D341Med (cell line): ENCODE results near the gene SOCS7.
A peak's percentile ranks its signal among the peaks of the same experiment; 100 is the strongest.

Experiments used
- DNase-seq: peaks from one replicate; pipeline ENCODE4 v3.0.0; 2012; ENCODE audit warnings: low spot score

SOCS7 gene

DNA sequence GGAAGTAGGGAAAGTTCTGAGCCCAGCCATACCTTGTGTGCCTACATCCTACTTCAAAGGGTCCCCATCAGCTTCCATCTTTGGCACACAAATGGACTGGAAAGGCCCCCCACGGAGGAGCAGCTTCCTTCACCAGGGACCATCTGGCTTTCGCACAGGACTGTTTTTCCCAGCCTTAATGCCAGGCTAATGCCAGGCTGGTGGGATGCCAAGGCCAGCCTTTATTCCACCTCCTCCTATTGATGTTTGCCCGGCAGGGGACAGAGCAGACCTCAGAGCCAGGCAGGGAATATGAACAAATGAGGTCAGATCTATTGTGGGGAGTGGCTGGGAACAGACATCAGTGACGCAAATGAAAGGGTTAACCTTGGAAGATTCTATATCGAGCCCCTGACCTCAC, 13.6 kb upstream of the SOCS7 start:
- no peak for DNase-seq

DNA sequence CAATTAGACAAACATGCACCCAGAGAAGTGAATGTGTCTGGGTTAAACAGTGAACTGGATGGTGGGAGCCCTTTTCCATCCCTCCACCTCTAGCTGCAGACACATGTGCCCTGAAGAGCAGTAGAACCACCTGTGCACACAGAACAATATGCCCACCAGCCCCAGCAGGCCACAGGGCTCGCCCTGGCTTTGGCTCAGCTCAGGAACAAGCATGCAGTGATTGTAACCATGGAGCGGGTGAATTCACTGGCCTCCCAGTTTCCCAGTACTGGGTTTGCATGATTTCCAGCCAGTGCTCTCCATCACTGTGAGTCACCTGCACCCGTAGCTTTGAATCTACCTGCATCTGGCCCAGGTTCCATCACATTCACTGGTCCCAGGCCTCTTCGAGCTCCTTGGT, 13.1 kb upstream of the SOCS7 start:
- DNase-seq = no peak

DNA sequence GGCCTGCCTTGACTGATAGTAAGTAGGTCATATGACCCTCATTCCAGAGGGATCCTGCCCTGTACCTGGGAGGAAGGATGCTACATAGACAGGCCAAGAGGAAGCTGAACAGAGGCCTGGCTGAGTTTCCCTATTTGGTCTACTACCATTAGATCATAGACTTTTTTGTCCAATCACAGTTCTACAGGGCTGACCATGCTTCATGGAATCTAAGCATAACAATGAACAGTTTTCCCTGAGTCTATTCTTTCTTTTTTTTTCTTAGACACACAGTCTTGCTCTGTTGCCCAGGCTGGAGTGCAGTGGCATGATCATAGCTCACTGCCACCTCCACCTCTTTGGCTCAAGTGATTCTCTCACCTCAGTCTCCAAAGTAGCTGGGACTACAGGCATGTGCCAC, 11.8 kb upstream of the SOCS7 start:
- DNase-seq = no peak

DNA sequence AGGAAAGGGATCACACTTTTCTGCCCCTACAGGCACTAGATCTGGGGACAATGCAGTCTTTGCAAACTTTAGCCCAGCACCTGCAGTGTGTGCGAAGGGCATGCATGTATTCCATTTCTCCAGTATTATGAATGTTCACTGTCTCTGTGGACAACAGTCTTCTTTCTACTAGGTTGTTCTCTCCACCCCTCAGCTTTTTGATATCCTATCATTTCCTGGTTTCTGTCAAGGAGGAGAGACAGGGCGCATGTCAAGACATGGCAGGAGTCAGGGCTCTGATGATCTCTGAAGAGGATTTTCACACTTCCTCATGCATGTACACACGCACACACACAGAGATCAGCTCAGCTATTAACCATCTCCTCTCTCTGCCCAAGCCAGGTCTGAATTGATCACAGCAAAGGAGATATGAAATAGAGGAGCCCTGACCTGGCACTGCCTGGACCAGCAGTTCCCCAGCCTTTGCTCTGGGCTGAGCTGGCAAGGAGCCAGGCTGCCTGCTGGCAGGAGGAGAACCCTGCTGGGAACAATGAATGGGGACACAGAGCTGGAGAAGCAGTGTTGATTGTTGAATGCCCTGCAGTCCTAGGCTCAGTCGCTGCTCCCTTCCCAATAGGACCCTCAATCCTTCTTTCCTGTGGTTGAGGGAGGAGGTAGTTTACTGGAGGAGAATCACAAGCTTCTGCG, 10.5 kb upstream of the SOCS7 start:
- peak; percentile 68 for DNase-seq

DNA sequence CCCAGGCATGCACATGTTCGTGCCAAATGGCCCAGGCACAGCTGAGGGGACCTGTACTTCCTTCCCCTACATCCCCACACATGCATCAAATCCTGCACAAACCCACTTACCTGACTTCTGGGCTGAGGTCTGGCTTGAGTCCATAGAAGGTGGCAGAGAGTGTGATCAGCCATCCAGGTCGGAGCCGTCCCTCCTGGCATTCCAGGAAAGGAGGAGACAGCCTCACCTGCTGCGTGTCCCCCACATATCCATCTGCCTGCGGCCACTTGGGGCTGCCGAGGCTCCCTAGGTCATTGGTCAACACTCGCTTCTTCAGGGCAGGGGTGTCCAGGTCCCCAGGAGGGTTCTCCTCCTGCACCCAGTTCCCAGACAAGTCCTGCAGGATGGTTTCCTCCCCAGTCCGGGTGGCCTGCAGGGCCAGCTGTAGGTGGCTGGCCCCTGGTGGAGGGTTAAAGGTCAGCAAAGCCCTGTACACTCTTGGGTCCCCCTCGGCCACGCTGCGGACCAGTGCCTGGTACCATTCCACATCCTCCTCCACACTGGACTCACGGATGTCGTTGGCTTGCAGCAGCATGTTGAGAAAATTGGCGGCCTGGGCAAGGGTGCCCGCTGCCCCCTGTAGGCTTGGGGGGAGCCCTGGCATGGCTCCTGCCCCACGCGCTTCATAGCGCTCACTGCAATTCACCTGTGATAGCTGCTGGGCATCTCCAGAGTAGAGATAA, 8.6 kb upstream of the SOCS7 start:
- no peak for DNase-seq

DNA sequence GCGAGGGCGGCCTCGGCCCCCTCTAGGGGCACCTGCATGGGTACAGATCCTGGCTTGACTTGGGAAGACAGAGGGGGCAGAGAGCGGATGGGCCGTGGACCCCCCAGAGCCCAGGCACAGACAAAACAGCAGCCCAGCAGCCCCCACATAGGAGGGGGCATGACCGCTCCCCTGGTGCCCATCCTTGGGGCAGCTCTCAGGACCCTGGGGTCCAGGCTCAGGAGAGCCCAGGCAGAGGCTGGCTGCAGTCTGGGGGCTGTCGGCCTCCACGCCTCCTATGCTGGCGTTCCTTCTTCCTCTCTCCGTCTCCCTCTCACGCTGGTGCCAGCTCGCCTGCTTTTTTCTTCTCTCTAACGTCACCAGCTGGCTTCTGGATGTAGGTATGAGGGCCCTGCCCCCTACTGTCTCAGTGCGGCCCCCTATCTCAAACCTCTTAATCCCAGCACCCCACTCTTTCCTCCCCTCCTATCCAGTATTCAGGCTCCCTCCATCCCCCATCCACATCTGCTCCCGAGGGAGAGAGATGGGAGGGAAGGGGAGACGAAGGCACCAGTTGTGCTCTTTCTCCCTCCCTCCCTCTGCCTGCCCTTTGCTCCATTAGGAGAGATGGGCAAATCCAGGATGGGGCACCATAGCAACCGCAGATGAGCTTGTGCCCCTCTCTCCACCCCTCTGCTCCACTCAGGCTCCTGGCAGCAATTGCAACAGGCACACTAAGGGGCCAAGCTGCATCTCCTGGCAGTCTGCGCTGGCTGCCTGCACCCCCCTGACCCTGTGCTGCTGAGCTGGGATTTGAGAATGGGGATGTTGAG, 7.8 kb upstream of the SOCS7 start, which contains the start of gene GPR179:
Gene GPR179, minus strand, starts transcription at position 349 of the 812 bp plus-strand sequence. Its CDS starts 167 bp downstream, at position 182.
- DNase-seq = no peak

DNA sequence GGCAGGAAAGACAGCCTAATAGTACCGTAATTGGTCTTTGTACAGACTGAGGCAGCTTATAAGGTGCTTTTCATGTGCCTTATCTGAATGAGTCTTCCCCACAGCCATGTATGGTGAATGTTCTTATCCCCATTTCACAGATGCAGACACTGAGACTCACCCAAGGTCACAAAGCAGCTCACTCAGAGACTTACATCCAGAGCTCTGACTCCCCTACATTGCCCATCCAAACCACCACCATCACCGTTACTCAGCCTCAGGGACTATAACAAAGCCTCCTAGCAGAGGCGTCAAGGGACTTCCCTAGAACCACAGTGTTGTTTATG, 7.3 kb upstream of the SOCS7 start:
- no peak for DNase-seq

DNA sequence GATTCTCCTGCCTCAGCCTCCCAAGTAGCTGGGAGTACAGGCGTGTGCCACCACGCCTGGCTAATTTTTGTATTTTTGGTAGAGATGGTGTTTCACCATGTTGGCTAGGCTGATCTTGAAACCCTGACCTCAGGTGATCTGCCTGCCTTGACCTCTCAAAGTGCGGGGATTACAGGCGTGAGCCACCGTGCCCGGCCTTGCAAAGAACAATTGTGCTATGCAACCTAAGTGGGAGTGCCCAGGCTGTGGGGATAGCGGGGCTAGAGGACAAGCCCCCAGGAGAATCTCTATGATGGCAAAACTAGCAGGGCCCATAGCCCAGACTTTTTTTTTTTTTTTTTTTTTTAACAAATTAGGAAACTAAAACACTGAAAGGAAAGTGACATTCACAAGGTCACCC, 5.9 kb upstream of the SOCS7 start:
- DNase-seq = no peak

DNA sequence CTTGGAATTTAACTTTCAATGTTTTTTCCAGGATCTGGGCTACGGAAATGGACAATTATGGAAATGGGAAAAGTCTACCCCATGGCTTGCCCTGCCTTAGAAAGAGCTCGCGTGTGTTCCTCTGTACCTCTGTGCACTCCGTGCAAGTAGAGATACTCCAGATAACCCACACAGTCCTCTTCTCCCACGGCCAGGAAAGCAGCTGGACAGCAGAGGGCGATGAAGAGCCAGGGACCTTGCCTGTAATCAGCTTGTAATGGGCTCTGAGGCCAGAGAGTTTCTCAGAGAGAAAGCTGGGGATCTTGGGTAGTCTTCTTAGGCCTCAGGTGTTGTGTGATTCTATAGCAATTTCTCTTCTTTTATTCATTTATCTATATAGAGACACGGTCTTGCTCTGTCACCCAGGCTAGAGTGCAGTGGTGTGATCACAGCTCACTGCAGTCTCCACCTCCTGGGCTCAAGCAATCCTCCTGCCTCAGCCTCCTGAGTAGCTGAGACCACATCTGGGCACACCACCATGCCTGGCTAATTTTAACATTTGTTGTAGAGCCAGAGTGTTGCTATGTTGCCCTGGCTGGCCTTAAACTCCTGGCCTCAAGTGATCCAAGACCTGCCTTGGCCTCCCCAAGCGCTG, 2.4 kb upstream of the SOCS7 start:
- peak; percentile 86 for DNase-seq

DNA sequence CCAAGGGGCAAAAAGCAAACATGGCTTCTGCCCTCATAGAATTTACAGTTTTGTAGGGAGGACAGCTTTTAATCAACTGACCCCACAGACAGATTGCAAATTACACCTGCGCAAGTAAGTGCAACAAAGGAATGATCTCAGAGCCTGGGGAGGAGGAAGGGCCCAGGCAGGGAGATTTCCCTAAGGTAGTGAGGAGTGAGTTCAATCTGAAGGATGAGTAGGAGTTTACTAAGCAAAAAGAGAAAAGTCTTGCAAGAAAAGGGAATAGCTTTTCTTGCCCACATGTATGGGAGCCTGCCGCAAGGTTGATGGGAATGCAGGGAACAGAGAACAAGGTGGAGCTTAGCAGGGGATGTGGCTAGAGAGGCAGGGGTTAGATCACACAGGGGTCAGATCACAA, 1.6 kb upstream of the SOCS7 start:
- DNase-seq = no peak

DNA sequence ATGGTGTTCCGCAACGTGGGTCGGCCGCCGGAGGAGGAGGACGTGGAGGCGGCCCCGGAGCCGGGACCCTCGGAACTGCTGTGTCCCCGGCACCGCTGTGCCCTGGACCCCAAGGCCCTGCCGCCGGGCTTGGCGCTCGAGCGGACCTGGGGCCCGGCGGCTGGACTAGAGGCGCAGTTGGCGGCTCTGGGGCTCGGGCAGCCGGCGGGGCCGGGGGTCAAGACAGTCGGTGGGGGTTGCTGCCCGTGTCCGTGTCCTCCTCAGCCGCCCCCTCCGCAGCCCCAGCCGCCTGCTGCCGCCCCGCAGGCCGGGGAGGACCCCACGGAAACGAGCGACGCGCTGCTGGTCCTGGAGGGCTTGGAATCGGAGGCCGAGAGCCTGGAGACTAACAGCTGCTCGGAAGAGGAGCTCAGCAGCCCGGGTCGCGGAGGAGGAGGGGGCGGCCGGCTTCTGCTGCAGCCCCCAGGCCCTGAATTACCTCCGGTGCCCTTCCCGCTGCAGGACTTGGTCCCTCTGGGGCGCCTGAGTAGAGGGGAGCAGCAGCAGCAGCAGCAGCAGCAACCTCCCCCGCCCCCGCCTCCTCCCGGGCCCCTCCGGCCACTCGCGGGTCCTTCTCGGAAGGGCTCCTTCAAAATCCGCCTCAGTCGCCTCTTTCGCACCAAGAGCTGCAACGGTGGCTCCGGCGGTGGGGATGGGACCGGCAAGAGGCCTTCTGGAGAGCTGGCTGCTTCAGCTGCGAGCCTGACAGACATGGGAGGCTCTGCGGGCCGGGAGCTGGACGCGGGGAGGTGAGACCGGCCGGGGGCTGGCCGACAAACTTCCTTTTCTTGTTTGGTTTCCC, 821 bp downstream of the SOCS7 start:
- DNase-seq = peak; percentile 72

DNA sequence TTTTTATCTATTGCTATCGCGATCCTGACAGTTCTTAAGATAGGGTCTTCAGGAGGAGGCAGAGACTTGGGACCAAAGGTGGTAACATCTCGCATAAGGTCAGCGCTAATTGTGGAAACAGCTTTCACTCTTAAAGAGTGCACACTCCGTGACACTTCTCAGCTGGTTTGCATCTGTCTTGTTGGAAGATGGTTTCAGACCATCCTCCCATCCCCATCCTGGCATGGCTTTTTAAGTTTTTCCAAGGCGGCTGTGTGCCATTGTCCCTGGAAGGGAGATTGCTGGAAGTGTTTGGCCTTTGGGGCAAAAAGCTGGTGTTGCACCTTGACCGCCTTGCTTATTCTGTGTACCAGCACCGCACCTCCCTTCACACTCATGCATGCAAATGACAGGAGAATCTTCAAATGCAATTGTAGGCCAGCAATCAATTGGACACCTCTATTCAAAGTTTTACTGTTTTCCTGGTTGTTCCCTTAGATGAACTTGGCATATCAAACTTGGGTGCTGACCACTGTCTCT, 1.5 kb downstream of the SOCS7 start:
- peak; percentile 20 for DNase-seq

DNA sequence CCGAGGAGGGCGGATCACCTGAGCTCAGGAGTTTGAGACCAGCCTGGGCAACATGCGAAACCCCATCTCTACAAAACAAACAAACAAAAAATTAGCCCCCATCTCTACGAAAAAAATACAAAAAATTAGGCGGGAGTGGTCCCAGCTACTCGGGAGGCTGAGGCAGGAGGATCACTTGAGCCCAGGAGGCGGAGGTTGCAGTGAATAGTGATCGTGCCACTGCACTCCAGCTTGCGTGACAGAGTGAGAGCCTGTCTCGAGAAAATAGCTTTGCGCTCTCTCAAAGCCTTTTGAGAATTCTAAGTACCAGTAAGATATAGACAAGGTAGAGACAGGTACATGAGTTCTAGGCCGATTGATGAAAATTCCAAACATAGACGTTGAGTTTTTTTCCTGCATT, 2.0 kb downstream of the SOCS7 start:
- DNase-seq = no peak

DNA sequence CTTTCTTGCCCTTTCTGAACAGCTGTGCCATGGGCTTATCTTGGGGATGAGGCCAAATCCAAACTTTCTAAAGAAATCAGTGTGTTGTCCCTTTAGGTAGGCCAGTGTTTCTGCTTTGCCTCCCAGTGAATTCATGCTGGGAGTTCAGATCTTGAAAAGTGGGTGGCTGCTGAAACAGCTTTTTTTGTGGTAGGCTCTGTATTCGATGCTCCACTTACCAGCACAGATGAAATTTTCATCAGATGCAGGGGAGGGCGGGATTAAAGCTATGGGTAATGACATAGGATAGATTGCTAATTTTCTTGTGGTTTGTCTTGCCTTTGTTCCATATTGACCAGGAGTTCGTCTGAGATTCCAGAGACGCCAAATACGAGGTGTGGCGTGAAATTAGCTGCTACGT, 2.8 kb downstream of the SOCS7 start:
- DNase-seq = peak; percentile 30

DNA sequence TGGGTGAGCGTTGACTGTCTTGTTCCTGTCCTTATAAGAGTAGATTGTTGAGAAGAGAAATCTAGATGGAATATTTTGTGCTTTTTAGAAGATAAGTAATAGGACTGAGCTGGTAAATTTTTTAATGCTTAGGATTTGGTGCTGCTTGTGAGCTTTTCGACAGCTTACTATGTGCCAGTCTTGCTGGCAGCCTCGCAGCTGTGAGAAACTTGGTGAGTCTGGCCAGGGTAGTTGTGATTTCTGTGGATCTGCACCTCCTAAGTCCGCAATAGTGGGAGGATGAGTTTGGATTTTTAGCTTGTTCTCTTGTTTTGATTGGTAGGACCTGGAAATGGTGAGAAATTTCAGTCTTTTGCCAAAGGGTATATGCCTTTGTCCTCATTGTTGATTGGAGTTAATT, 3.6 kb downstream of the SOCS7 start:
- DNase-seq = no peak

DNA sequence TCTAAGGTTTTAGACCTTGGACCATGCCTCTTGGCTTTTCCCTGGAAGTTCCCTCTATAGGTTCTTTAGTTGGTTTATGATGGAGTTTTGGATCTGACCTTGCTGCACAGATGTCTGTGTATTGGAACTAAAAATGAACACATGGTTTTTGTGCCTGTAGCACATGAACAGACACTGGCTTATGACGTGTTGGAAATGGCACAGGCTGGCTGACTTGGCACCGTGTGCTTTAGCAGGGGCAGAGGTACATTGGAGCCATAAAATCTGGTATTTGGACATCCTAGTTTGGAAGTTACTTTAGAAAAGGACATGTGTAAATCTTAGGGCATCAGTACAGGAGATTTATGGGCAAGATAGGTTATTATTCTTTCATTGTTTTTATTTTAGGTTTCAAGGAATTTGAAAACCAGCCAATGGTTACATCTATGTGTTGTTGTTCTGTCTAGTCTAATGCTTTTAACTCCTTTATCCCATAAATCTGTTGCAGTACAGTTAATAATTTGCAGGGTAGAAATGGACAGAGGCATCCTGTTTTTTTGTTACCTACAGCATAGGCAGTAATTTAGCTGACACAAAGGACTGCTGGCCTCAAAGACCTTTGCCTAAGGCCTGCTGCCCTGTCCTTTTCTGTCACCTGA, 6.0 kb downstream of the SOCS7 start:
- DNase-seq = peak; percentile 37

DNA sequence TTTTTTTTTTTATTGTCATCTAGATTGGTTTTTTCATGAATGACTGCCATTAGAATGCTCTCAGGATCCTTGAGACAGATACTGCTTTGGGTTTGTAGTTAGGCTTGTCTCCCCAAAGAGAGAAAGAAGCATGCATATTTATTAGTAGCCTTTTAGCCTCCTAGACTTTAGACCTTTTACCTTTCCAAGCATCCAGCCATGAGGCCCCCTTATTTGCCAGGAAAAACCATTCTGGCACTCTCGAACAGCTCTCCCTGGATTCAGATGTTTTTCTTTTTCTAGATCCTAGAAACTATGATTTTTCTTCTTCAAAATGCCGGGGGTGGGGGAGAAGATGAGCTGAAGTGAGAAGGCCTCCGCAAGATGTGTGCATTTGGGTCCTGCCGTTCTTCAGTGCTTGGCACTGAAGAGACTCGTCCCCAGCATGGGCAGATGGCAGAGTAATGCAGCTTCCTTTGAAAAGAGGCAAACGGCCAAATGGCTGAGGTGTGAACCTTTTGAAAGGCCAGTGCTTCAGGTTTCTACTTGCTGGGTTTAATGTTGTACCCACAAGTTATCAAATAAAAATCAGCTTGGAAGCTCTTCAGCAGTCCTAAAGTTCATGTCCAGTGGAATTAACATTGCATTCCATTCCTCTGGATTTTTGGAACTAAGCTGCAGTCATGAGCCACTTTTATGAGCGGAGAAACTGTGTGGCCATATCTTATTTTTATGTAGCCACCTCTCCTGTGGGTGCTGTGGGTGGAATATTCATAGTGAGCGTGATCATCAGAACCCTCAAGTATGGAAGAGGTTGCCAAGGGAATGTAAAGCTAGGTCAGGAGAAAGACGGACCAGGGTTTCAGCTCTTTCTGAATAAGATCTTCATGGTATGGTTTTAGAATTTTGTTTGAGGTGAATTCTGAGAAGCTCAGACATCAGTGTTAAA, 7.2 kb downstream of the SOCS7 start:
- peak; percentile 45 for DNase-seq

DNA sequence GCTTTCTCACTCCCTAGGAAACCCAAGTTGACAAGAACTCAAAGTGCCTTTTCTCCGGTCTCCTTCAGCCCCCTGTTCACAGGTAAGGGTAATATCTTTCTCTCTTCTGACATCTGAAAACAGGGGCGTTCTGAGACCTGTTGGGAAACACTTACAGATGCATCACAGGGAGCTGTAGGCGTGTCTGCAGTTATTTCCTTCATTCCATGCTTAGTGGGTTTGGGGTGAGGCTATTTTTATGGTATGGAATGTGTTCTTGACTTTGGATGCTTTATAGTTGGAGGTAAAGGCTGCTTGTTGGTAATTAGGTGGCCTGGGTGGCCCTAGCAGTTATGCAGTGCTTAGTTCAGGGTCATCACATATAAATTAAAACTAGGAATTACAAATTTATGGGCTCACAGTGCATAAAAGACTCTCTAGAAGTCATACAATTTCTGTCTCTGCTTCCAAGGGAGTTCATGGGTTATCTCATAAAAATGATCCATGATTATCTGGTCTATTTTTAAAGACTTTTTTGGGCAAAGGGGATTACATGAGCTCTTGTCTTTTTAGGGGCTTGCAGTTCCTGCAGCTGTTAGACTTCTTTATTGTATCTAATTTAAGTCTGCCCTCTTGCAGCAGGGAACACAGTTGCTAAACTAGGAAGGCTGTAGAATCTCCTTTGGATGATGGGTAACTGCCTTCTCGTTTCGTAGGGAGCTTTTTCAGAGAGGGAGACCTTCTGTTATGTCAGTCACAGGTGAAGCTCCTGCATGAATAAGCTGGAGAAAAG, 10.2 kb downstream of the SOCS7 start:
- DNase-seq = no peak

DNA sequence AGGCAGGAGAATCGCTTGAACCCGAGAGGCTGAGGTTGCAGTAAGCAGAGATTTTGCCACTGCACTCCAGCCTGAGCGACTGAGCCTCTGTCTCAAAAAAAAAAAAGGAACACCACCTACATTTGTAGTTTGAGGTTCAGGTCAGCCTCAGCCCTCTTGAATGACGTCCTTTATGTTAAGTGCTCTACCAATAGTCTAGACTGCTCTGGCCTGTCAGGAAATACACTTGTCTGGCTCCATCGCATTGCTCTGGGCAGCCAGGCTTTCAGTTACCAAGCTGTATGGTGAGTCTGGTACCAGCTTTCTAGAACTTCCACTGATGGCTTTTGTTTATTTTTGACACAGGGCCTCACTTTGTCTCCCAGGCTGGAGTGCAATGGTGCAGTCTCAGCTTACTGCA, 11.4 kb downstream of the SOCS7 start:
- no peak for DNase-seq
